ENCODE results near the gene MGMT.

- TF ChIP-seq CTCF (IDR thresholded peaks at IDR 0.05) = no peak
- no peak for TF ChIP-seq POLR2A (IDR thresholded peaks at IDR 0.05)
Observed at GRCh38 chr10:129741280-129741977, 274.4 kb downstream of the MGMT start.
